Stimulated activated CD4-positive, alpha-beta T cell treated with anti-CD3 and anti-CD28 coated beads, Interleukin-12 subunit alpha, Interleukin-12 subunit beta, amount 100 ng/mL, for 48 hours (primary cell): ENCODE measurements around the gene HS1BP3.
A peak's percentile ranks its signal among the peaks of the same experiment; 100 is the strongest.

Experiments used
- DNase-seq, 3 donors: peaks; one replicate each; pipeline ENCODE4 v3.0.0-alpha.2; 2020; ENCODE audit warnings: low read depth in 2 of 3, low spot score in 1 of 3

Gene HS1BP3

DNA sequence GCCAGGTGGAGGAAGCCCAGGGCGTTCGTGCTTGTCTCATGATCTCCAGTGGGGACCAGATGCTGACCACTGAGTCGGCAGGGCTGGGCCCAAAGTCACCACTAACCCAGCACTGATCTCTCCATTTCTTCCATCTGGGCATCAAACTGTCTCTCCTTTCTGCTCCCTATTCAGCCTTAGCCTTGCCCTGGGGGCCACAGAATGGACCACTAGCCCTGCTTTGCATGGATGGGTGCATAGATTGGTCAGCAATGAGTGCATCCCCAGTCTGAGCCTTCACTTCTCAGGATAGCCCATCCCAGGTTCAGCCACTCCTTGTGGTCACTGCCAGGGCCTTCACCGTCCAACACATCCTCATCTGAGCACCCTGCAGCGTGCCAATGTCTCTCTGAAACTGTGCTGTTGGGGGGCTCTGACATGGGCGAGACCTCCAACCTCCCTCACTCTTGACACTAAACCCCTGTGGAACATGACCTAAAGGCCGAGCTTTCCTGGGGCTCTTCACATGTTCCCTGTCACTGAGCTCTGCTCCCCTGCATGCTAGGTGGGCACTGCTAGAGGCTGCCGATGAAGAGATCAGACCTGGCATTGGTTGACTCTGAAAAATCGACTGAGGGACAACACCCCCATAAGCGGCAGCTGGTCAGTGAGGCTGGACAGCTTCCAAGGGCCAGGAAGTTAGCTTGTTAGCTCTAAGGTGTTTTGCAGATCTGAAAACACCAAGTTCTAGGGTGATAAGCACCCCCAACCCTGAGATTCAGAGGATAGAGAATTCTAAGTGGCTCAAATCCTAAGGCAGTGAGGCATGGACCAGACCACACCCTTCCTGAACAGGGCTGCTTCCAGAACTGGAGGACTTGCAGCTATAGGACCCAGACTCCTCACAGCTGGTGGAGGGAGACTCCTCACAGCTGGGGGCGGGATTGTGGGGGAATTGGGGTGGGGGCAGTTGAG, 61.7 kb downstream of the HS1BP3 start:
- no peak for DNase-seq

DNA sequence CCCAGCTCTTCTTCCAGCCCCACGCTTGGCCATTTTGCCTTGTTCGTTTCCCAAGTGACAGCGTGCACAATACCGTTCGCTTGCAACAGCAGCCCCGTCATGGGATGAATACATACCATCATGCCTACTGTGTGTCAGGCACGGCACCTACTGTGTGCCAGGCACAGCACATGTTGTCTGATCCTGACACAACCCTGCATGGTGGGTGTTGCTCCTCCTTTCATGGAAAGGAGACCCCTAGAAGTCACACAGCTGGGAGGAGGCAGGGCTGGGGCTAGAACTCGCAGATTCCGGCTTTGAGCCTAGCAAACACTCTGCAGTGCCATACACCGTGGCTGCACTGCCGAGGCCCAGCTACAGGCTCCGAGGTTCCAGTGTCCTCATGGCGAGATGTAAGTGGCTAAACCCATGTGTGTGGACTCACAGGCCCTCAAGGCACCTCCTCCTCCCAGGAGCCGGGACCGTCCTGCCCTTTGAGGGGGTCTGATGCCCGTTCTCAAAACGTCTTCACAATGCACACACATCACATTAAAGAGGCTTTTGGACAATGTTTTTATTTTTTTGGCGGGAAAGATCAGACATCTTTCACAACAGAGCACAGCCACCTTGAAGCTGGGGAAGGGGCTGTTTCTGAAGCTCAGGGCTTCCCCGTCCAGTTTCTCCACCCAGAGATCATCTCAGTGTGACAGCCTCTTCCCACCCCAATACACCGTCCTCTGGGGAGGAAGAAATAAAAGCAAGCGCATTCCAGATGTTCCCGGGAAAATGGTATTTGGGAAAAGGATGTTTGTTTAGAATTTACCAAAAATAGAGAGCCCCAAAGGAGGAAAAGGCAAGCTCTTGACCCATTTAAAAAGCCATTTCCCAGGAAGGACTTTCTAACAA, 64.9 kb downstream of the HS1BP3 start:
- no peak for DNase-seq

DNA sequence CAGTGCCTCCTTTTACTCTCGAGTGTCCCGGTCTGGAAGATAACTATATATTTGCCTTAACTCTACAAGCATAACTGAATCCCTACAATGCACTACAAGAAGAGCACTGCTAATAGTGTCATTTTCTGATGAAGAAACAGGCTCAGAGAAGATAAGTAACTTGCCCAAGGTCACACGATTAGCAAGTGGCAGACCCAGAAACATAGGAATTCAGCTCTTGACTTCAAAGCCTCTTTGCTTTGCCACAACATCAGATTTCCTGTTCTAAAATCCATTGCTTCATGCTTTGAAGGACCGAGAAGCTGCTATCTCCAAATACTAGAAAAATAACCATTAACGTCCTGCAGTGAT, 65.6 kb downstream of the HS1BP3 start:
- no peak for DNase-seq

GRCh38 chr2:20584399-20585358, 66.2 kb downstream of the HS1BP3 start:
- no peak for DNase-seq

DNA sequence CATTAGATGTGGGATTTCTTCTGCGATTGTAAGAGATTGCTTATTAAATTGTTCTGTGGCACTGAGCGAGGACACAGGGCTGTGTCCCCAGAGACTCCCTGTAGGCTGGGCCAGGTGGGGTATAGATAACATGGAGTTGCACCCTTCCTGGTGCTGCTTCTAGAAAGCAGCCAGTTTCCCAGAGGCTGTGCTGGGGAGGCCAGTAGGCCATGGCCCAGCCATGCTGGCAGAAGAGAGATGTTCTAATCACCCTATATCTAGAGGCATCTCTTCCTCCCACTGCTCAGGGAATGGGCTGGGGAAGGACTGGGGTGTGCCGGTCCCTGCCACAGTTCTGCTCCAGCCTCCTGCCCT, 66.9 kb downstream of the HS1BP3 start:
- no peak for DNase-seq

DNA sequence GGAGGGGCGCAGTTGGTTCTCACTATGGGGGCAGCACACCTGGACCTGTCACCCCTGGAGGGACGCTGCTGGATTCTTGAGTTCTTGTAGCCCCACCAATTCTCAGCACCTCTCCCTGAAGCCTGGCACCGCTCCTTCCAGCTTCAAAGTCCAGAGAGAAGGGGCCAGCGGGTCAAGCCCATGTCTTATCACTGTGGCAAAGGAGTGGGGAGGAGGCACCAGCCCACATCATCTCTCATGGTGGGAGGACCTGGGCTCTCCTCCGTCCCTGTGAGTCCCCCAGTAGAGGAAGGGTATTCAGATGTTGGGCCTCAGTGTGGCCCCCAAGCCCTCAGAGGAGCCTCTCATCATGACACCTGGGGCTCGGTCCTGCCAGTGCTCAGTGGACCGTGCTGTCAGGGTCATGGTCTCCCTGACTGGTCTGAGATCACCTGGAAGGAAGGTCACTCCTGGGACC, 67.4 kb downstream of the HS1BP3 start:
- DNase-seq, result no peak

DNA sequence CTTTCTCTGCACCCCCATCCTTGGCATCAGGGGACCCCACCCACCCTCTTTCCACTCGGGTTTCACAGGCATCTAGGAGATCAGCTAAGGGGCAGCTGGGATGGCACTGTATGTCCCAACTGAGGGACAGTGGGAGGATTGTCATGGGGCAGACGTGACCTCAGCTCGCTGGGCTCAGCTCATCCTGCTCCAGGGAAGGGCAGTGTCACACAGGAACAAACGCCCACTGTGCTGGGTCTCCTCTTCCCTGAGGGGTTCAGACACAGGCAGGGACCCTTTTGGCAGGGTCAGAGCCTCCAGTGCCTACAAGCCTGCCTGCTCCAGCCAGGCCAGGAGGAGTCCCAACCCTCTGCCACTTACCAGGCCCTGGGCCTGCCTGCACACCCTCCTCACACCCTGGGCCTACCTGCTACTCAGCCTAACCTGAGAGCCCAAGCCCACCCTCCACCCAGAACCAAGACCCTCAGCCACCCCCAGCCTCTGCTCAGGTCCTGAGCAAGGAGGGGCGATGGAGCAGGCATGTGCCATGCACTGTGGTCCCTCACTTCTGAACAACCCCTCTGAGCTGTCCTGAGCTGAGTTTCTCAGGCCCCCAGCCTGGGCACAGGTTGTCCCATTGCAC, 68.2 kb downstream of the HS1BP3 start:
- no peak for DNase-seq

GRCh38 chr2:20580690-20581437, 70.0 kb downstream of the HS1BP3 start:
- no peak for DNase-seq

- no peak for DNase-seq
These were observed 71.0 kb downstream of the HS1BP3 start for GRCh38 chr2:20579866-20580265.

DNA sequence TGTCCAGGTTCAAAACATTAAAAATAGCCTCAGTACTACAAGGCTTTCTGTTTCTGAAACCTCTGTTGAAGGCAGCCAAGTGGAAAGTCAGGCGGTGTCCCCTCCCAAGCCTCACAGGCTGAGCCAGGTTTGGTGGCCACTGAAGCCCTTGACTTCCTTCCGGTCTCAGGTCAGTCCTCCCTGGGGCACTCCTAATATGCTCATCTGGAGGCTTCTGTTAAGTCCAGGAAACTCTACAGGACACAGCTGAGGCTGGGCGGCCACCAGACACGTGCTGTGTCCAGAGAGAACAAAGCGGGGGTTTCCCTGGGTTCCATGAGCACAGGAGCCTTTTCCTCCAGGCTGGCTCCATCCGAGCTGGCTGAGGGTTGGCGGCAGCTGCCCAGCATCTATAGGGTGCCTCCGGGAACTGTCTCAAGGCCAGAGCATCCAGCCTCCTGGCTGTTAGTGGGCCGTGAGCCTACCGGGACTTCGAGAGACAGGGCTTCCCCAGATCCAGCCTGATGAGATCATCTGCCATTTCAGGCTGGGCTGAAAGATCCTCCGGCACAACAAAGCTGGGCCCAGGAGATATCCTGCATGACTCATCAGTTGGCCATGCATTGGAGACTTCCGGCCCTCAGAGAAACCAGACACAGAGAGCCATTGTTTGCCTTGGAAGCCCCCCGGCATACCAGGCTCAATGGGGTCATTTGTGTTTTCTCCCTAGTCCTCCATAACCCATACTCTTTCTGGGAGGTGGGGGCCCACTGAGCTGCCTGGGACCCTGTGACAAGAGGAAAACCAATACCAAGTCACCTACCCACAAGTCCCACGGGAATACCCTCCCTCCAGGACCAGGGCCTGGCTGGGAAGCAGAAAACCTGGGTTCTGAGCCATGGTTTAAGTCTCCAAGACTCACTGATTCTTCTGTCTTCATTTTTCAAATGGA, 71.7 kb downstream of the HS1BP3 start:
- no peak for DNase-seq

DNA sequence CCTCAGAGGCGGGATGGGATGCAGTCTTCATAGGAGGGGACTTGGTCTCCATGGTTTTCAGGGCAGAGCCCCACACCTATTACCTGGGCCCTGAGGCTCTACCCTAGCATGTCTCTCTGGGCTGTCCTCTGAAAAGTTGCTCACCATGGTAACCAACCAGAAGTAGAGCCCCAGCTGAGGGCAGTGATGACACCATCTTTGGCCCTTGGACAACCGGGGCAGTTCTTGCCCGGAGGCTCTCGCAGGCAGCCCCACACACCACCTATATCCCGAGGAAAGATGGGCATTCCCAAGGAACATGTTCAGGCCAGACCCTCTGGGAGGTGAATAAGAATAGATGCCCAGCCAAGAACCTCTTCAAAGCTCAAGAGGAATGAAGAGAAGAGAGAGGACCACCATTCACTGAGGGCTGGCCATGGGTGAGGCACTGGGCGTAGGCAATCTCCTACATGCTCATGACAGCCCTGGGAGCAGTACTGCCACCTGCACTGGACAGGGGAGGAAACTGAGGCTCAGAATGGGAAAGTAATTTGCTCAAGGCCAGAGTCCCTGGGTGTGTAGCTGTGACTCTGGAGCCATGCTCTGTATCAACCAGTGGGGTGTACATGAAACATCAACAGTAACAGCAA, 72.5 kb downstream of the HS1BP3 start:
- no peak for DNase-seq

DNA sequence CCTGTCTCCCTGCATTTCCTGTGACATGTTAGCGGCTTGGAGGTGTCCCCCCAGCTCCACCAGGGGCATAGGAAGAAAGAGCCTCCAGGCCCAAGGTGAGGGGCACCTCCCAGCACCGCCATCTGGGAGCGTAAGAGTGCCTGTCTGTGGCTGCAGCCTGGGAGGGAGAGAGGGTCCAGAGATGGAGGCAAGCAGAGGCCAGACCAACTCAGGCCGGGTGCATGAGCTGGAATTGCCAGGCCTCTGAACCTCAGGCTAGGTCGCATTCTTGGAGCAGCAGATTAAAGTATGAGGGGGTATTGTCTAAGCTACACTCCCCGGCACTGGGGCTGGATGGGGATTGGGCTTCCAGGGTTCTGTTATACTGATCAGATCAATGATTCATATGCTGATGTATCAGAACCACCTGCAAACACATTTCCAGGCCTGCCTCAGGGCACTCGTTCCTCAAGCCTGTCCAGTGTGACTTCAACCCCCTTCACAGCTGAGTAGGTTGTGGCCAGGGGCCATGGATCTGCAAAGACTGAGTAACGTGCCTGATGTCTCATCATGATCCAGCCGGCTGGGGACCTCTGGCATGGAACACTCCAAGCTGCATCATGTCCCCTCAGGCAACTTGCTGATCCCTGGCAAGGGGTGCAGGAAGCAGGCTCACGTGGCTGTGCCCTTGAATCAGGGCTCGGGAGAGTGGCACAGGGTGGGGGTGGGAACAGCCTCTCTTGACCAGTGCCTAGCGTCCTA, 73.2 kb downstream of the HS1BP3 start:
- no peak for DNase-seq

DNA sequence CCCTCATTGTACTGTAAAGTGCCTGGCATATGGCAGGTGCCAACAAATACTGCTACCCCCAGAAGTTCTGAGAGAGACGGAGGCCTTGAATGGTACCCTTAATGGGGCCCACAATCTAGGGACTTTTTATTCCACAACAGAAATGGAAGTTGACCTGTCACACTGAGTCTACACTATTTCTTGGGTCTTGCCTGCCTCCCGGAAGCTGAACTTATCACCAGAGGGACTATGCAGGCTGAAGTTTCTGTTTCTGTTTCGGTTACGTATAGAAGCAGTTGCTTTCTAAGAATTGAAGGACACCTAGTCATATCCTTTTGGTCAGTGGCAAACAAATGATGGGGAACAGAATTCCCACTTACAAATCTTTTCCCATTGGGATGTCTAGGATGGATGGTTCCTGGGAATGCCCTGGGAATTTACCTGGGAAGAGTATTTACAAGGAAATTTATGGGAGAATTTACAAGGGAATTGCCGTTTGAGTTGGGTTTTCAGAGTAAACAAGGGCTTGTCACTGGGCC, 74.2 kb downstream of the HS1BP3 start:
- peak in 1 of 3 donors; percentile 19 for DNase-seq

GRCh38 chr2:20575935-20576597, 74.8 kb downstream of the HS1BP3 start:
- DNase-seq, result no peak

GRCh38 chr2:20575414-20575813, 75.5 kb downstream of the HS1BP3 start:
- no peak for DNase-seq

GRCh38 chr2:20574930-20575329, 76.0 kb downstream of the HS1BP3 start:
- no peak for DNase-seq

DNA sequence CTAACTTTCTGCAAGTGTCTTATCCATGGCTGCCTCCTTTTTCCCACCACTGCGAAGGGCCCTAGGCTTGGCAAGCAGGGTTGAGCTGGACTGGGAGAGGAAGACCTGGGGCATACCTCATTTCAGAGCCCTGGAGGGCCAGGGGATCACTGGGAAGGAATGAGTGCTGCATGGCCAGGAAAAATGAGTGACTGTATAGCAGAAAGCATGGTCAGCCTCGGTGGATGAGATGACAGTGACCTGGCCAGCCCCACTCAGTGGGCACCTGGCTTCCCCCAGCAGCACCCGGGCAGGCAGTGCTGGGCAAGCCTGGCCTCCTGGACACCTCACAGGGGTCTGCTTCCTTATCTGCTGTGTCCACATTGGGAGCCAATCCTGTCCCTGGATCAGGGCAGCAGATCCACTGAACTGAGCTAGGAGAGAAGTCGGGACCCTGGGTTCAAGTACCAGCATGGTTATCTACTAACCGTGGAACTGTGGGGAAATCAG, 76.4 kb downstream of the HS1BP3 start:
- no peak for DNase-seq
